NCI-H774 (cell line): ENCODE results near the gene ASIC4.

ENCODE experiments used
- DNase-seq: peaks from one replicate; lab custom pipeline; 2025; lab: John Stamatoyannopoulos, UW

Gene ASIC4

DNA sequence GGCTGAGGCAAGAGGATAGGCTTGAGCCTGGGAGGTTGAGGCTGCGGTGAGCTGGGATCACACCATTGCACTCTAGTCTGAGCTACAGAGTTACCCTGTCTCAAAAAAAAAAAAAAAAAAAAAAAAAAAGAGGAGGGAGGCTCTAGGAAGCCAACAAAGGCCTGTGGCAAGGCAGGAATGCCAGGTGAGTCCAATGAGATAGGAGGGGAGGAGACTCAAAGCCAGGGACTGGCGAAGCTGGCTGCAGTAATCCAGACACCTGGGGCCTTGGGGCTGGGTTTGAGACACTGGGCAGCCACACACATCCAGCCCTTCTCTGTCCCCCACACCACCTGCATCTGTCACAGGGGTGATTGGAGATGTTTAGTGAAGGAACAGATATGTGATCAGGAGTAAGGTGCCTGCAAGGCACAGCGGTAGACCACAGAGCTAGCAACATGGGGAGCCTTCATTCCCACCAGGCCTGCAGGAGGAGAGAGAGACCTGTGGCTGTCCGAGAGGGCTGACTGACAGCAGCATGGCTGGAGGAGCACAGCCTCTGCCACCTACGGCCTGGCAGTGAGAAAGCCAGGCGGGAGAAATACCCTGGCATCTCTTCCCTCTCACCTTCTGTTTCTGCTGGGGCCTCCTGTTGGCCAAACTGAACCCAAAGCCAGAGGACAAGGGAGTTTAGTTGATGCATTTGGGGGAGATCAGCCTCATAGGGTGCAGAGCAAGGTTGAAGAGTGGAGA lies 19.8 kb downstream of the ASIC4 start:
- no peak for DNase-seq

DNA sequence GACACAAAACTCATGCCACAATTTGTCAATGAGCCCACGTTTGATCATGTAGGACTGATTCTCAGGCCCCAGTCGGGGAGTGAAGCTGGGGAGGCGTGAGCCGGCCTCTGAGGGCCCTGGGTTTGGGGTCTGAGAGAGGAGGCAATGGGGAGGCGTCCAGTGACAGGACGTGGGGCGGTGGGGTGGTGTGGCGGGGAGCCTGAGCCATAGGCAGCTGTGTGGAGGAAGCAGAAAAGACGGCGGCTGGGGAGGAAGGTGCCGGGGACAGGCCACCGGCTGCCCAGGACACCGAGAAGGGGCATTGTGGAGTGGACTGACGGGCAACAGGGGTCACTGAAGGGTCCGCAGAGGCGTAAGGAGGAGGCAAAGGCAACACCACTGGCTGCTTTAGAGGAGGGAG lies 22.1 kb downstream of the ASIC4 start:
- no peak for DNase-seq

DNA sequence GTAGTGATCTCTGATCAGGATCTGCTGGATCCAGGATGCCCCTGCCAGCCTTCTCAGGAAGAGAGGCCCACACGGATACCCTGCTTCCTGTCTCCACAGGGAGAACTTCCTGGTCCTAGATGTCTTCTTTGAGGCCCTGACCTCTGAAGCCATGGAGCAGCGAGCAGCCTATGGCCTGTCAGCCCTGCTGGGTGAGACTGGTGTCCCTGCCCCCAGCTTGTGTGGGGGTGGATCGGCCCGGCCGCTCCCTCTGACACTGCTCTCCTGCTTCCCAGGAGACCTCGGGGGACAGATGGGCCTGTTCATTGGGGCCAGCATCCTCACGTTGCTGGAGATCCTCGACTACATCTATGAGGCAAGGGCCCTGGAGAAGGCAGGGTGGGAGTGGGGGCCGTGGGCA lies 22.7 kb downstream of the ASIC4 start:
- no peak for DNase-seq

DNA sequence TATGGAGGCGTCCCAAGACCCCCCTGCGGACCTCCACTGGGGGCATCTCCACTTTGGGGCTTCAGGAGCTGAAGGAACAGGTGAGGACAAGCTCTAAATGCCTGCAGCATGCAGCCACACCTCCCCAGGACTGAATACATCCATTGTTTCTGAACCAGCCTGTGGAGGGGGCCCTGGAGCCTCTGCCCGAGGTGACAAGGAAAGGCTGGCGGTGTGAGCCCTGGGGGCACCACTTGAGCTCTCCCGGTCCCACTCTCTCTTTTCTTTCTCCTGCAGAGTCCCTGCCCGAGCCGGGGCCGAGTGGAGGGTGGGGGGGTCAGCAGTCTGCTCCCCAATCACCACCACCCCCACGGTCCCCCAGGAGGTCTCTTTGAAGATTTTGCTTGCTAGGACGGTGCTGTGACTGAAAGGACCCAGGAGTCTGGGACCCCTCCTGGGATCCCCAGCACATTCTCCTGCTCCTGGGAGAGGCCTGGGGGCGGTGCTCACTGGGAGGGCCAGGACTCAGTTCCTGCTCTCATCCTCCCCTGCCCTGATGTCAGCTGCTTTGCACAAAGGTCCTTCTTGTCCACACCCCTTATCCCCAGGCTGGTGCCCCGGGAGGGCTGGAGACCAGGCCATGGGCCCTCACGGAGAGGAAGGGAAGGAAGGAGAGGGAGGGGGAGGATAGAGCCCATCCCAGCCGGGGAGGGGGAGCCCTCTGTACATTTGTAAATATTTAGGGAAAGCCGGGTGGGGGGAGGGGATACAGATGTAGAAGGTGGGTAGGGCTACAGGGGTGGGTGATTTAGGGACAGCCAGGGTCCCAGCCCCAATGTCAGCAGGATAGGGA lies 23.6 kb downstream of the ASIC4 start:
- no peak for DNase-seq

DNA sequence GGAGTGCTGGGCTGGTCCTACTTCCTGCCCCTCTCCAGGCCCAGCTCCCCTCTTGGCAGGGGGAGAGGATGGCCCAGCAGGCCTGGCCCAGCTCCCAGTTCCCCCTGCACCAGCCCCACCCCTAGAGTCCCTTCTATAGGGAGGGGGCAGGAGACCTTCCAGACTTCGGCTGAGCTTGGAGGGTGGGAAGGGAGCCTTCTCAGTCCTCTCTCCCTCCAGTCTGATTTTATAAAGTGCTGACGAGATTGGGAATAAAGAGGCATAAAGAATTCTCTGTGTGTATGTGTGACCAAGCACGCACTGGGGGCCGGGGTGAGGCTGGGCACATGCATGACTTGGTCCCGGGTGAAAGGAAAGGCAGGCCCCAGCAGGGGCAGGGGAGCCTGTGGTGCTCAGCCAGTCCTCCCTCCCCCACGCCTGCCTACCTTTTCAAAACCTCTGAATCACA lies 24.2 kb downstream of the ASIC4 start:
- no peak for DNase-seq

DNA sequence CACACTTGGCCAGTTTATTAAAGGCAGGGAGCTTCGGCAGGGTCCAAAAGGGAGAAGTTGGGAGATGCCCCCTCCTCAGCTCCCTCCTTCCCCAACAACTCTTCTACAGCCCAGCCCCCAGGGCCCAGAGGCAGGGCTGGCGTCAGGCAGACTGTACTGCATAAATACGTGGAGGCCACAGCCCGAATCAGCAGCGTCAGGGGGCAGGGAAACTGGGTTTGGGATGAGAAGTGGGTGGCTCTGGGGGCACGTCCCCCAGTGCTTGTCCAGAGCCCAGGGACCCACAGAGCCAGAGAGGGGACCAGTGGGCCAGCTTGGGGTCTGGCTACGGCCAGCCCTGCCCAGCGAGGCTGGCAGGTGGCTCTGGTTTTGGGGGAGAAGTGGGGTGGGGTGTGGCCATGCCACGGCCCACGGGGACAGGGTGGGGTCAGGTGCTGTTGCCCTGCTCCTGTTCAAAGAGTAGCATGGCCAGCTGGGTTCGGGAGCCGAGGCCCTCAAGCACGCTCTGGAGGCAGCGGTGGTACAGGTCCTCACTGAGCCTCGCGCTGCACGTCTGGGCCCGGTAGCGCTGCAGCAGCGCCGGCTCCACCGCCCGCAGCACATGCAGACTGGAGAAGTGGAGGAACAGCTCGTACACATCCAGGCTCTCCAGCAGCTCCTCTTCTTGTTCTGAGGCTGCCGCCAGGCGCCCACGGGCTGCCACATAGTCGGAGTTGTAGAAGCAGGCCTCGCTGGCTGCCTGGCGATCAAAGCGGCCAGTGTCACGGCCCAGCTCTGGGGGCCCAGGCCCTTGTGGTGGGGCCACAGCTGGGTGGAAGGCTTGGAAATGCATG lies 24.9 kb downstream of the ASIC4 start:
- DNase-seq = no peak

DNA sequence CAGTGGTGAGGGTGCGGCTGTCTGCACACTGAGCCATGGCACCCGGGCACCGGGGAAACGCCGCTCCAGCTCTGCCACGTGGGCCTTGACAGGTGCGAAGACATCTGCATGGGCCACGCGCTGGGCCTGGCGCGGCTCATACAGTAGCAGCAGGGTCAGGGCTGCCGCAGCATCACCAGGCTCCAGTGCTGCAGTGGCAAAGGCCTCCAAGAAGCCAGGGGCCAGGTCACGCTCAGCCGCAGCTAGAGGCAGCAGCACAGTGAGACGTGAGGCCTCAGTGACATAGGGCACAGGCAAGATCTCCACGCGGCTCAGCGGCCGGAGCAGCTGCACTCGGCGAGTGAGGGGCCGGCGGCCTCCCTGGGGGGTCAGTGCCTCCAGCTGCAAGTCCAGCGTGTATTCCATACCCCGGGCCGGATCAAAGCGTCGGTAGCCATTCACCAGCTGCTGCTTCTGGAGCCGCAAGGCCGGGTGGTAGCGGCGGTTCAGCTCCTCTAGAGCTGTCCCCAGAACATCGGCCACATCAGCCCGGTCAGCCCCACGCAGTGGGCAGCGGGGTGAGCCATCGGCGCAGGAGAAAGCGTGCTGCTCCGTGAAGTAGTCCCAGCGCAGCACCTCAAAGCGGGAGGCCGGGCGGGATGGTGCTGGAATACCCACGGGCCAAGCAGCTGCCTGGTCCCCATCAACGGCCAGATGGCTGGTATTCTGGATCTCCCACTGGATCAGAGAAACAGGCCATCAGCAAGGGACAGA lies 25.8 kb downstream of the ASIC4 start:
- no peak for DNase-seq

DNA sequence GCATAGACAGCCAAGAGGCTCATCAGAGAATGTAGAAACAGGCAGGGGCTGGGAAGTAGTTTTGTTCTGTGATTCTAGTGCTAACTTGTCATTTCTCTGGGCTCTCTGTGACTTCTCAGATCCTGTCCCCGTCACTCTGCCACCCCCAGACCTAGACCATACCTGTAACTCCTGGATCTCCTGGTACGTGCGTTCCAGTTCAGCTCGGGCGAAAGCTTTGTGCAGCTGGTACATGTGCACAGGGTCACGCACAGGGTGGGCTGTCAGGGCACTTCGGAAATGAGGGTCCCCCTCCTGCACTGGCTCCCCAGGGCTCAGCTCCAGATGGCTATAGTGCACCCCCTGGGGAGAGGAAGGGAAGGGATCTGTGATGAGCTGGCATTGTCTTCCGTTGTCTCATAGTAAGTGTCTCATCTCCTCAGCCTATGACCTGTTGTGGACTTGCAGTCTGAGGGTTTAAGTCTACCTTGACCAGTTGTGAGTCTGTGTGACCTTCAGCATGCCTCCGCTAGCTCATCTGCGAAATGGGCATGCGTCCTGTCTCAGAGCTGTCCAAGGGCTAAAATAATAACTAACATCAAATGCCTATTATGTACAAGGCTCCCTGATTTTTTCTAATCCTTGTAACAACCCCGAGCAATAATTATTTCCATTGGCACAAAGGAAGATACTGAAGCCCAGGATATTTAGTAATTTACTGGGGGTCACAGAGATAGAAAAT lies 26.7 kb downstream of the ASIC4 start:
- DNase-seq = no peak

DNA sequence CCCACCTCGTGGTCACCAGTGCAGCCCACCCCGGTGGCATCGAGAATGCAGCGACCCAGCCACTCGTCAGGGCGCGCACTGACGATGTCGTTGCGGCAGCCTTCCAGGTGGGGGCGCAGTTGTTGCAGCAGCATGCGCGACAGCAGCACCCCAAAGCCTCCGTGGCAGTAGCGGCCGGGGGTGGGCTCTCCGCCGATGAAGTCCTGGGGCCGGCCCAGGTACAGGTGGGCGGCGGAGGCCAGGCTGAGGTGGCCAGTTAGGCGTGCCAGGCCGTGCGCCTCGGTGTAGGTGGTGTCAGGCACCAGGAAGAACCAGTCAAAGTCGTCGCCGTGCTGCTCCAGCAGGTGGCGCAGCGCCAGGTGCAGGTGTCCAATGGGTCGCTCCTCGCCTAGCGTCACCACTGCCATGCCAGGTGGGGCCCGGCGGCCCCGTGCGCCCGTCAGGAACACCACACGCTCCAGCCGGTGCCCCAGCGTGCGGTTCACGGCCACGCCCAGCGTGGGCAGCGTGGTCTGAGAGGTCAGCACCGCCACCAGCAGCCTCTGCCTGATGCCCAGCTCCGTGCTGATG lies 27.4 kb downstream of the ASIC4 start:
- DNase-seq = peak; percentile 82

DNA sequence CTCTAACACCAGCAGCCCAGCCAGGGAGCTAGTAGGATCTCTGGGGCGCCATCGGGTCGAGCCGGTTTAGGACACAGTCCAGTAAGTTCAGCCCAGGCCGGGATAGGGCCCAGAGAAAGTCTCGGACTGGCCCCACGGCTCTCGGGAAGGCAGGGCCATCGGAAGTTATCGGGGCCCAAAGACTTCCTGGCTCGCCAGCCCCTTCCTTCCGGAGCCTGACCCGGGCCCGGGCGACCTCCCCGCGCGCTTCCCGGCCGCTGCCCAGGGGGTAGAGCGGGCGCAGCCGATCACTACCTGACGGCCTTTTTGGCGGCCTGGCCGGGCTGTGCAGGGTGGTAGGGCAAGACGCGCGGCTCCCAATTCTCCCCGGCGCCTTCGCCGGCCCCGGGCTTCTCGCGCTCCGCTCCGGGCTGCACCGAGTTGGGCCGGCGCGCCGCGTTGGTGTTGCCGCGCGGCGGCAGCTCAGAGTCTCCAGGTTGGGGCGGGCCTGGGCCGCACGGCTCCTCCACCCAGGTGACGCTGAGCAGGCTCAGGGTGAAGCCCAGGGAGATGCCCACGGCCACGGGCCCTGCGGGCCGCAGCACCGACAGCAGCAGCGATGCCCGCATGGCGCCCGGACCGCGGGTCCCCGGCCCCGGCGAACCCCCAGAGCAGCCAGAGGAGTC lies 28.8 kb downstream of the ASIC4 start:
- DNase-seq = peak; percentile 37

DNA sequence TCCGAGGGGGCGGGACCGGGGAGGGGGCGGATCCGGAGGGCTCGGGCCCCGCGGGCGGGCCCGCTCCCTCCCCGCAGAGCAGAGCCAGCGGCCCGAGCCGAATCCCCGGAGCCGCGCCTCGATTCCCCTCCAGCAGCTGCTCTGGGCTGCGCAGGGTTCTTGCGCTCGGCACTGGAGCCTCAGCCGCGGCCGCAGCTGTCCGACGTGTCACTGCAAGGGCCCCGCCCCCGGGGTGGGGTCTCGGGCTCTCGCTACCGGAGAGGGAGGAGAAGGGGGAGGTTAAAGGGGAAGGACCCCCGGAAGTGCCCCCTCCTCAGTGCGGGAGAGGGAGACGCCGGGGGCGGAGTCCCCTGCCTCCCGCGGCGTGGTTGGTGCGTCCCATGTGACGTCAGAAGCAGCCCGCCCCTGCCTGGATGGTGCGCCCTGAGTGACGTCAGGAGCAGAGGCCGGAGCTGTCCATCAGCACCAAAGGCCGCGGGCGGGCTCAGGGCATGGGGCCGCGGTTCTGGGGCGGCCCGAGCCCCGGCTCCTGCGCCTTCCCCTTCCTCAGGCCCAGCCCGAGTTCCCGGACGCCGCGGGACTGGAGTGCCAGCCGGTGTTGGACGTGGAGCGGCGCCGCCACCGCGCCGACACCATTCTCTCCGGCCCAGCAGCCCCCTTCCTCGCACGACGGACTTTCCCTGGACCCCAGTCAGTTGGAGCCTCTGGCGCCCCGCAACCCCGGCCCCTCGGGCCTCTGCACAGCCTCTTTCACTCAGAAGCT lies 29.5 kb downstream of the ASIC4 start, which contains the start of the genes CHPF and TMEM198:
CHPF (minus strand) TSS at position 214 of the 763 bp plus-strand sequence. CDS start 271 bp downstream, outside the sequence.
TMEM198 (plus strand) TSS at position 433 of the 763 bp plus-strand sequence. CDS start 700 bp downstream, outside the sequence.
- peak; percentile 97 for DNase-seq

DNA sequence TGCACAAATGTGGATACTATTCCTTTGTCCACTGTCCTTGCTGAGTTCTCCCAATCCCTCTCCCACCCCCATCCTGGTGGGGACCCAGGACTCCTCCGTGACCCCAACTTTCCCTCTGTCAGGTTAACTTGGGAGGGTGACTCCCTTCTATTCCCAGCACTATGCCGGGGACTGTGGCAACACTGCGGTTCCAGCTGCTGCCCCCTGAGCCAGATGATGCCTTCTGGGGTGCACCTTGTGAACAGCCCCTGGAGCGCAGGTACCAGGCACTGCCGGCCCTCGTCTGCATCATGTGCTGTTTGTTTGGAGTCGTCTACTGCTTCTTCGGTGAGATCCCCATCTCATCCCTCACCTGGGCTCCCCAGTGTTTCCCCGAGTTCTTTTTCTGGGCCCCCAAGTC lies 30.3 kb downstream of the ASIC4 start:
- DNase-seq = no peak

DNA sequence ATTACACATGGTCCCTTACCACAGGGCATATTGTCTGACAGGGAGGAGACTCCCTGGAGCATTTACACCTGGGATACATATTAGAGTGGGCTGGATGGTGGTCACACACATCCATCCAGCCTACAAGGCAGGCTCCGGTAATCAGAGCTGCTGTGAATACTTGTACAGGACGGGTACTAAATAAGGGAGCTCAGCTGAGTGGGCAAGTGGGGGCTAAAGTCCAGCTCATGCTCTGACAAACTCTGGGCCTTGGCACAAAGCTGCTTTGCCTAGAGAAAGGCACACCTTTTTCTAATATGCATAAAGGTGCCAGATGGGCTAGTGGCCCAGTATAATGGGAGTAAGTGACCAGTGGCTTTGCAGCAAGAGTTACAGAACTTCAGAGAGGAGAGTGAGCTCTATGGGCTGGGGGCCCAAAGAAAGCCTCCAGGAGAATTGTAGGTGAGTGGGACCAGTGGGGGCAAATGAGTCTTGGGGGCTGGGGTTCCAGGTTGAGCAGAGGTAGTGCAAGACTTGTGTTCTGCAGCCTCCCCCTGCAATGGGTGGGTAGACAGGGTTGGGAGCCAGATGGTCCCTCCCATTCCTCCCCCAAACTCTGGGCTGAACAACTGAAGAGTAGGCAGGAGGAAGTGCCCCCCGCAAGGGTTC lies 31.1 kb downstream of the ASIC4 start:
- DNase-seq = no peak

DNA sequence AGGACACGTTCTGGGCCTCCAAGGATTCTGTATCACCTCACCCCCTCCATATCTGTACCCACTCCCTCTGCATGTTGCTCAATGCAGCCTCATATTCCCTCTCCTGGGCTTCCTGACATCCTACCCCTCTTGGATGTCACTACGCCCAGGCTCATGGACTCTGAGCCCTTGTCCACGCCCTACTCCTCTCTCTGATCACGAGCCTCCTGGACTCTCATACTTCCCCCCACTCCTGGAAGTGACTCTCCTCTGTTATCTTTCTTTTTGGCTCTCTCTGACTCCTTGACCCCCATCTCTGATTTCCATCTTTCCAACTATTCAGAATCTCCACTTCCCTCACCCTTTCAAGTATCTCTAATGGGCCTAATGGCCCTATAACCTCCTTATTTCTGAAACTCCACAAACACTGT lies 31.7 kb downstream of the ASIC4 start:
- no peak for DNase-seq

DNA sequence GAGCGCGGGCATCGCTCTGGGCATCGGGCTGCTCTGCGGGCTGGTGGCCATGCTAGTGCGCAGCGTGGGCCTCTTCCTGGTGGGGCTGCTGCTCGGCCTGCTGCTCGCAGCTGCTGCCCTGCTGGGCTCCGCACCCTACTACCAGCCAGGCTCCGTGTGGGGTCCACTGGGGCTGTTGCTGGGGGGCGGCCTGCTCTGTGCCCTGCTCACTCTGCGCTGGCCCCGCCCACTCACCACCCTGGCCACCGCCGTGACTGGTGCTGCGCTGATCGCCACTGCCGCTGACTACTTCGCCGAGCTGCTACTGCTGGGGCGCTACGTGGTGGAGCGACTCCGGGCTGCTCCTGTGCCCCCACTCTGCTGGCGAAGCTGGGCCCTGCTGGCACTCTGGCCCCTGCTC lies 33.3 kb downstream of the ASIC4 start:
- no peak for DNase-seq

DNA sequence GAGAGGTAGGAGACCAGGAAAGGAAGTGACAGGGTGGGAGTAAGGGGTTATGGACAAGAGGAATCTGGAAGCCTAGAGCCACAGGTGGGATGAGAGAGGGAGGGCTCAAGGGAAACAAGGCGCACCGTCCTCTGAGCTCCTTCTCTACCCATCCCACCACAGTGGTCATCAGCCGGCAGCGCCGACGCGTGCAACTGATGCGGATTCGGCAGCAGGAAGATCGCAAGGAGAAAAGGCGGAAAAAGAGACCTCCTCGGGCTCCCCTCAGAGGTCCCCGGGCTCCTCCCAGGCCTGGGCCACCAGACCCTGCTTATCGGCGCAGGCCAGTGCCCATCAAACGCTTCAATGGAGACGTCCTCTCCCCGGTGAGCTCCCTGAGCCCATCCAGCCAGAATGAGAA lies 34.7 kb downstream of the ASIC4 start:
- no peak for DNase-seq

DNA sequence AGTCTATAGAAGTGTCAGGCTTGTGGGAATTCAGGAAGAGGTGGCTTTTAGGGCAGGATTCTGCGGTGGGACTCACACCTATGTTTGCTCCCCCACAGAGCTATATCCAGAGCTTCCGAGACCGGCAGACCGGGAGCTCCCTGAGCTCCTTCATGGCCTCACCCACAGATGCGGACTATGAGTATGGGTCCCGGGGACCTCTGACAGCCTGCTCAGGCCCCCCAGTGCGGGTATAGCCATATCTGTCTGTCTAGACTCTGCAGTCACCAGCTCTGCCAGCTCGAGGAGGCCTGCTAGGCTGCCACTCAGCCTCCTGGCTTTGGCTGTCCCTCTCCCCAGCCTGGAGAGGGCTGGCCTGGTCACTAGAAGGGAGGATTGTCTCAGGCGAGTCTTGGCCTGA lies 35.3 kb downstream of the ASIC4 start:
- no peak for DNase-seq
